Endometrial microvascular endothelial cells (primary cell): Measurements from ENCODE around the gene SMCO1. TPM values are rescaled to one million over a fixed set of nuclear protein-coding genes. Genes with fewer than 3 reads are reported as not detected.
"Not testable (repeated sequence)": the region's sequence is repeated elsewhere in the genome, so short reads cannot be mapped to it uniquely, and the experiment has no call there.

ENCODE experiments used
- in situ Hi-C: cut with HindIII; loops from 2 replicates; pipeline ENCODE4 v1.10.0; 2017; ENCODE audit warnings: low sequenced_read_pairs, low pct_unique_long_range_greater_than_20kb; ENCODE audit errors: inconsistent ontology term
- total RNA-seq: library from RNA; depleted of rRNA; stranded (reverse); fragments of >200 nt; gene quantifications from one replicate; pipeline ENCODE4 v1.2.3, GENCODE V29; 2015; ENCODE audit errors: inconsistent ontology term

The SMCO1 gene
- total RNA-seq = not detected

GRCh38 chr3:196514913-196515621 lies at the start of gene SMCO1:
Gene SMCO1, minus strand, starts transcription at chr3:196515346. Its CDS starts 137 bp downstream, at chr3:196515209.
- in situ Hi-C loops = no loop called here

- in situ Hi-C loops = no loop called here
These were observed 48.6 kb upstream of the SMCO1 start for GRCh38 chr3:196563721-196564225.

GRCh38 chr3:196559826-196560225 lies 44.7 kb upstream of the SMCO1 start:
- in situ Hi-C loops = no loop called here

- in situ Hi-C loops = no loop called here
These were observed 43.3 kb upstream of the SMCO1 start for GRCh38 chr3:196558476-196558875.

- in situ Hi-C loops = no loop called here
These were observed 42.1 kb upstream of the SMCO1 start for GRCh38 chr3:196557236-196557635.

- in situ Hi-C loops = no loop called here
These were observed 40.1 kb upstream of the SMCO1 start for GRCh38 chr3:196555295-196555694.

GRCh38 chr3:196554205-196554604 lies 39.1 kb upstream of the SMCO1 start:
- in situ Hi-C loops = no loop called here

- in situ Hi-C loops = no loop called here
These were observed 38.4 kb upstream of the SMCO1 start for GRCh38 chr3:196553551-196553950.

- in situ Hi-C loops = no loop called here
These were observed 37.1 kb upstream of the SMCO1 start for GRCh38 chr3:196552253-196552652.

GRCh38 chr3:196550172-196550571 lies 35.0 kb upstream of the SMCO1 start:
- in situ Hi-C loops = not testable (repeated sequence)

GRCh38 chr3:196549312-196549711 lies 34.2 kb upstream of the SMCO1 start:
- in situ Hi-C loops = not testable (repeated sequence)

- in situ Hi-C loops = no loop called here
These were observed 31.9 kb upstream of the SMCO1 start for GRCh38 chr3:196547067-196547466.

- in situ Hi-C loops = no loop called here
These were observed 31.4 kb upstream of the SMCO1 start for GRCh38 chr3:196546537-196546936.

- in situ Hi-C loops = no loop called here
These were observed 29.4 kb upstream of the SMCO1 start for GRCh38 chr3:196544491-196544992.

GRCh38 chr3:196541684-196542445 lies 26.7 kb upstream of the SMCO1 start:
- in situ Hi-C loops = no loop called here

GRCh38 chr3:196537319-196537984 lies 22.3 kb upstream of the SMCO1 start:
- in situ Hi-C loops = no loop called here

- in situ Hi-C loops = no loop called here
These were observed 18.1 kb upstream of the SMCO1 start for GRCh38 chr3:196533260-196533681.

GRCh38 chr3:196531418-196531817 lies 16.3 kb upstream of the SMCO1 start:
- in situ Hi-C loops = no loop called here

GRCh38 chr3:196528639-196529233 lies 13.6 kb upstream of the SMCO1 start:
- in situ Hi-C loops = no loop called here
